ENCODE results near the gene TBC1D22A. TPM values are rescaled to one million over a fixed set of nuclear protein-coding genes. Genes with fewer than 3 reads are reported as not detected.

Gene TBC1D22A
- polyA plus RNA-seq, 1 of the 3 experiments (the other 2 are of a cell fraction): 16.5 TPM

DNA sequence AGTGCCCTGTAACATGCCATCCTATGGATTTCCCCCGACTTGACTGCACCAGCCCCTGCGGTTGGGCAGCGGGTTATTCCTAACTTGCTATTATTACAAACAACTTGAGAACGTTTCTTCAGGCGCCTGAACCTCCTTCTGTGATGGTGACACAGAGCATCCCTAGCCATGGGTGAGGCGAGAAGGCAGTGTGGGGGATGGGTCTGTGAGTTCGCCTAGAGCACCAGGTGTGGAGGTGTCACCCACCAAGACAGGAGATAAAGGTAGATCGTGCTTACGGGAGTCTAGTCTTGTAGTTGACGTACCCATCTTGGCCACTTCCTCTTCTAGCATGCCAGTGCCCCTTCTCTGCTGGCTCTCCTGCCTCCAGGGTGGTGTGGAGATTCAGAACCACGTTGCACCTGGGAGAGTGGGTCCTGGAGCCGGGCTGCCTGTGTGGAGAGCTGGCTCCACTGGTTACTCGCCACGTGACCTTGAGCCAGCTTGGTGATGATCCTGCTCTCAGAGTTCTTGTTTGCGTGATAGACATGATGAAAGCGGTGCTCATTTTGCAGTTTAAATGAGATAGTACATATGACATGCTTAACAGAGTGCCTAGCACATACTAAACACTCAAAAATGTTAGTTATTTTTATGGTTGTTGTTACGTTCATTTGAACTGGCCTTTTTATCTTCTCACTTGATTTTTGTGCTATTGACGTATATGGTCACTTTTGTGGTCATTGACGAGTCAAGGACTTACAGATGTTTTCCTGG lies 37.8 kb downstream of the TBC1D22A start (continued):
- TF ChIP-seq, protein P1, sequence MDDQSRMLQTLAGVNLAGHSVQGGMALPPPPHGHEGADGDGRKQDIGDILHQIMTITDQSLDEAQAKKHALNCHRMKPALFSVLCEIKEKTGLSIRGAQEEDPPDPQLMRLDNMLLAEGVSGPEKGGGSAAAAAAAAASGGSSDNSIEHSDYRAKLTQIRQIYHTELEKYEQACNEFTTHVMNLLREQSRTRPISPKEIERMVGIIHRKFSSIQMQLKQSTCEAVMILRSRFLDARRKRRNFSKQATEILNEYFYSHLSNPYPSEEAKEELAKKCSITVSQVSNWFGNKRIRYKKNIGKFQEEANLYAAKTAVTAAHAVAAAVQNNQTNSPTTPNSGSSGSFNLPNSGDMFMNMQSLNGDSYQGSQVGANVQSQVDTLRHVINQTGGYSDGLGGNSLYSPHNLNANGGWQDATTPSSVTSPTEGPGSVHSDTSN (IDR thresholded peaks at IDR 0.05): no peak

DNA sequence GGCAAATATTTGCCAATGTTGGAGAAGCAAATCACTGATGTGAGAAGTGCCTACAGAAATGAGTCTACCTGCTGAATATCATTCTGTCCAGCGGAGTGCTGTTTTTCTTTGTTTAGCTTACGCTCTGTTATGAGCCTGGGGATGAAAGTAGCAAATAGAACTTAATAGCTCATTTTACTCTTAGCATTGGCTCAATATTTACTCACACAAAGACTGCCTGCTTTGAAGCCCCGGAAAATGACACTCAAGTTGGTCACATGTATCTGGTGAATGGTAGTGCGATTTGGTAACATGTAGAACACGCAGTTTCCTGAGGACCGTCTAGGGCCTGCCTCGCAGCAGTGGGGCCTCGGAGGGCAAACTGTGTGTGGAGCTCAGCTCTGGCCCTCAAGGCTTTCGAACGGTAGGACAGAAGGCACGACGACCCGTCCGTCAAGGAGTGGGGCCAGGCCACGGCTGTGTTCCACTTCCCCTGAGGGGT lies 38.9 kb downstream of the TBC1D22A start:
- Histone ChIP-seq H3K36me3 (replicated peaks in 1 of 2; ENCODE audit: control insufficient read depth in 1 of 2, insufficient read depth in 2 of 2, low read length in 1 of 2) (peaks cover 12 to 28% of the 10 kb centered on the region in 2 experiments), H3K9ac (no peak overlapping the region), H2AFZ (ENCODE audit: low read depth) (no peak overlapping the region), H4K20me1 (ENCODE audit: insufficient read depth) (peaks cover 17% of the 10 kb centered on the region), H3K9me3 (no peaks in the 10 kb centered on the region), H3F3A (replicated peaks; ENCODE audit: insufficient read depth) (peaks cover 6% of the 10 kb centered on the region), H3K4me3 (ENCODE audit: low read depth in 2 of 2, low read length in 1 of 2) (no peak overlapping the region), H3K27me3 (ENCODE audit: insufficient read depth) (no peaks in the 10 kb centered on the region), H3K27ac (ENCODE audit: low read depth in 2 of 2, low read length in 1 of 2) (no peak overlapping the region), H3K79me2 (ENCODE audit: insufficient read depth) (peaks cover 8% of the 10 kb centered on the region; the same call in 1 of the 2 replicates), H3K9me2 (no peaks in the 10 kb centered on the region), H3K4me2 (no peak overlapping the region), H3K4me1 (ENCODE audit: control insufficient read depth in 1 of 2, insufficient read depth in 2 of 2, low read depth in 1 of 2, low read length in 1 of 2) (peaks cover 0 to 3% of the 10 kb centered on the region in 2 experiments; a peak in 1 of 4 replicates)
- TF ChIP-seq, protein P2, sequence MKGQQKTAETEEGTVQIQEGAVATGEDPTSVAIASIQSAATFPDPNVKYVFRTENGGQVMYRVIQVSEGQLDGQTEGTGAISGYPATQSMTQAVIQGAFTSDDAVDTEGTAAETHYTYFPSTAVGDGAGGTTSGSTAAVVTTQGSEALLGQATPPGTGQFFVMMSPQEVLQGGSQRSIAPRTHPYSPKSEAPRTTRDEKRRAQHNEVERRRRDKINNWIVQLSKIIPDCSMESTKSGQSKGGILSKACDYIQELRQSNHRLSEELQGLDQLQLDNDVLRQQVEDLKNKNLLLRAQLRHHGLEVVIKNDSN (IDR thresholded peaks at IDR 0.05; ENCODE audit: borderline replicate concordance, low read depth): no peak
- no peak for TF ChIP-seq MXI1 (IDR thresholded peaks at IDR 0.05; ENCODE audit: low read depth, low read length)
- TF ChIP-seq, protein P3, sequence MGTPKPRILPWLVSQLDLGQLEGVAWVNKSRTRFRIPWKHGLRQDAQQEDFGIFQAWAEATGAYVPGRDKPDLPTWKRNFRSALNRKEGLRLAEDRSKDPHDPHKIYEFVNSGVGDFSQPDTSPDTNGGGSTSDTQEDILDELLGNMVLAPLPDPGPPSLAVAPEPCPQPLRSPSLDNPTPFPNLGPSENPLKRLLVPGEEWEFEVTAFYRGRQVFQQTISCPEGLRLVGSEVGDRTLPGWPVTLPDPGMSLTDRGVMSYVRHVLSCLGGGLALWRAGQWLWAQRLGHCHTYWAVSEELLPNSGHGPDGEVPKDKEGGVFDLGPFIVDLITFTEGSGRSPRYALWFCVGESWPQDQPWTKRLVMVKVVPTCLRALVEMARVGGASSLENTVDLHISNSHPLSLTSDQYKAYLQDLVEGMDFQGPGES (IDR thresholded peaks at IDR 0.05; ENCODE audit: low read depth, low read length): no peak
- TF ChIP-seq MEF2A (IDR thresholded peaks at IDR 0.05; ENCODE audit: borderline replicate concordance, low read depth): no peak
- no peak for TF ChIP-seq JUND (IDR thresholded peaks at IDR 0.05)
- TF ChIP-seq, protein P4, sequence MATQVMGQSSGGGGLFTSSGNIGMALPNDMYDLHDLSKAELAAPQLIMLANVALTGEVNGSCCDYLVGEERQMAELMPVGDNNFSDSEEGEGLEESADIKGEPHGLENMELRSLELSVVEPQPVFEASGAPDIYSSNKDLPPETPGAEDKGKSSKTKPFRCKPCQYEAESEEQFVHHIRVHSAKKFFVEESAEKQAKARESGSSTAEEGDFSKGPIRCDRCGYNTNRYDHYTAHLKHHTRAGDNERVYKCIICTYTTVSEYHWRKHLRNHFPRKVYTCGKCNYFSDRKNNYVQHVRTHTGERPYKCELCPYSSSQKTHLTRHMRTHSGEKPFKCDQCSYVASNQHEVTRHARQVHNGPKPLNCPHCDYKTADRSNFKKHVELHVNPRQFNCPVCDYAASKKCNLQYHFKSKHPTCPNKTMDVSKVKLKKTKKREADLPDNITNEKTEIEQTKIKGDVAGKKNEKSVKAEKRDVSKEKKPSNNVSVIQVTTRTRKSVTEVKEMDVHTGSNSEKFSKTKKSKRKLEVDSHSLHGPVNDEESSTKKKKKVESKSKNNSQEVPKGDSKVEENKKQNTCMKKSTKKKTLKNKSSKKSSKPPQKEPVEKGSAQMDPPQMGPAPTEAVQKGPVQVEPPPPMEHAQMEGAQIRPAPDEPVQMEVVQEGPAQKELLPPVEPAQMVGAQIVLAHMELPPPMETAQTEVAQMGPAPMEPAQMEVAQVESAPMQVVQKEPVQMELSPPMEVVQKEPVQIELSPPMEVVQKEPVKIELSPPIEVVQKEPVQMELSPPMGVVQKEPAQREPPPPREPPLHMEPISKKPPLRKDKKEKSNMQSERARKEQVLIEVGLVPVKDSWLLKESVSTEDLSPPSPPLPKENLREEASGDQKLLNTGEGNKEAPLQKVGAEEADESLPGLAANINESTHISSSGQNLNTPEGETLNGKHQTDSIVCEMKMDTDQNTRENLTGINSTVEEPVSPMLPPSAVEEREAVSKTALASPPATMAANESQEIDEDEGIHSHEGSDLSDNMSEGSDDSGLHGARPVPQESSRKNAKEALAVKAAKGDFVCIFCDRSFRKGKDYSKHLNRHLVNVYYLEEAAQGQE (IDR thresholded peaks at IDR 0.05; ENCODE audit: low read depth, low read length): no peak
- TF ChIP-seq FOXM1 (IDR thresholded peaks at IDR 0.05; ENCODE audit: low read depth): no peak
- TF ChIP-seq FOSL2 (IDR thresholded peaks at IDR 0.05; ENCODE audit: borderline replicate concordance, low read depth): no peak
- TF ChIP-seq SMC3 (IDR thresholded peaks at IDR 0.05; ENCODE audit: low read depth, low read length): no peak
- TF ChIP-seq YY1 (IDR thresholded peaks at IDR 0.05; ENCODE audit: low read depth): no peak
- TF ChIP-seq NFIC (IDR thresholded peaks at IDR 0.05; ENCODE audit: borderline replicate concordance): no peak
- no peak for TF ChIP-seq NRF1 (IDR thresholded peaks at IDR 0.05; ENCODE audit: low read depth, low read length)
- ChIA-PET POLR2A (no interaction called here), CTCF (interaction anchor here (1.2 to 1.5 kb wide), 3 partner anchors 12 to 237 kb away, joined by 3 to 5 read pairs (median 4); no protein-coding TSS in a partner anchor)
- DNase-seq: no peak
- 96% methylated on average over 15 of the region's 15 CpGs for WGBS (ENCODE audit: low lambda C conversion rate)
